ENCODE measurements around the gene ZMPSTE24. TPM values are rescaled to one million over a fixed set of nuclear protein-coding genes. Genes with fewer than 3 reads are reported as not detected.
A peak's percentile ranks its signal among the peaks of the same experiment; 100 is the strongest.

The ZMPSTE24 gene
- total and polyA plus RNA-seq, 9 donors: 19.0 to 44.4 (median 29.0) TPM

GRCh38 chr1:40303790-40304189 lies 45.8 kb downstream of the ZMPSTE24 start:
- intact Hi-C loops (cut with DNase I): no loop called here
- H3K9me3 ChIP-seq: no peaks in the 10 kb centered on the region
- H3K27me3 ChIP-seq: no peaks in the 10 kb centered on the region
- H3K36me3 ChIP-seq: no peaks in the 10 kb centered on the region
- no peak overlapping the region for H3K27ac ChIP-seq
- 22 to 37% (median 34%) methylated on average over 22 to 33 of the region's 33 CpGs for WGBS, 3 donors
- H3K4me3 ChIP-seq: no peak overlapping the region
- peak in 1 of 5 donors; percentile 10 for DNase-seq
- TF ChIP-seq POLR2A (IDR thresholded peaks at IDR 0.05) (no peak), EP300 (IDR thresholded peaks at IDR 0.05) (no peak), CTCF (IDR thresholded peaks at IDR 0.05) (no peak)
- H3K4me1 ChIP-seq (ENCODE audit: insufficient read depth): peaks cover 2% of the 10 kb centered on the region

- no peaks in the 10 kb centered on the region for H3K27me3 ChIP-seq
- intact Hi-C loops (cut with DNase I): no loop called here
- H3K27ac ChIP-seq: no peak overlapping the region
- no peak overlapping the region for H3K4me3 ChIP-seq
- no peak for TF ChIP-seq POLR2A (IDR thresholded peaks at IDR 0.05)
- TF ChIP-seq EP300 (IDR thresholded peaks at IDR 0.05): no peak
- no peak for TF ChIP-seq CTCF (IDR thresholded peaks at IDR 0.05)
- 79 to 83% (median 80%) methylated on average over 5 of the region's 5 CpGs for WGBS, 3 donors
- DNase-seq: no peak
- peaks cover 7% of the 10 kb centered on the region for H3K4me1 ChIP-seq (ENCODE audit: insufficient read depth)
- no peaks in the 10 kb centered on the region for H3K9me3 ChIP-seq
- no peaks in the 10 kb centered on the region for H3K36me3 ChIP-seq
These were observed 47.4 kb downstream of the ZMPSTE24 start for GRCh38 chr1:40305451-40305850.

GRCh38 chr1:40305871-40306270 lies 47.8 kb downstream of the ZMPSTE24 start:
- H3K27me3 ChIP-seq: no peaks in the 10 kb centered on the region

GRCh38 chr1:40306296-40306695 lies 48.3 kb downstream of the ZMPSTE24 start:
- no peak overlapping the region for H3K27ac ChIP-seq
- no peaks in the 10 kb centered on the region for H3K9me3 ChIP-seq
- H3K4me1 ChIP-seq (ENCODE audit: insufficient read depth): peaks cover 7% of the 10 kb centered on the region
- DNase-seq: no peak
- TF ChIP-seq CTCF (IDR thresholded peaks at IDR 0.05) (no peak), POLR2A (IDR thresholded peaks at IDR 0.05) (no peak), EP300 (IDR thresholded peaks at IDR 0.05) (no peak)
- intact Hi-C loops (cut with DNase I): no loop called here
- H3K27me3 ChIP-seq: no peaks in the 10 kb centered on the region
- no peaks in the 10 kb centered on the region for H3K36me3 ChIP-seq
- 92 to 97% (median 92%) methylated on average over 4 of the region's 4 CpGs for WGBS, 3 donors
- no peak overlapping the region for H3K4me3 ChIP-seq

More at GRCh38 chr1:40305871-40306270, 47.8 kb downstream of the ZMPSTE24 start:
- intact Hi-C loops (cut with DNase I): no loop called here
- Histone ChIP-seq H3K4me3 (no peak overlapping the region), H3K36me3 (no peaks in the 10 kb centered on the region), H3K9me3 (no peaks in the 10 kb centered on the region), H3K27ac (no peak overlapping the region), H3K4me1 (ENCODE audit: insufficient read depth) (peaks cover 7% of the 10 kb centered on the region)
- TF ChIP-seq POLR2A (IDR thresholded peaks at IDR 0.05): no peak
- TF ChIP-seq EP300 (IDR thresholded peaks at IDR 0.05): no peak
- no peak for TF ChIP-seq CTCF (IDR thresholded peaks at IDR 0.05)
- 68 to 91% (median 79%) methylated on average over 2 of the region's 2 CpGs for WGBS, 3 donors
- no peak for DNase-seq

Data from ovary (tissue), 9 donors.